Fibroblast of lung (primary cell): ENCODE measurements around the gene YARS2. TPM values are rescaled to one million over a fixed set of nuclear protein-coding genes. Genes with fewer than 3 reads are reported as not detected.

ENCODE experiments used
- DNase-seq, 2 donors: peaks; one replicate each; pipeline versions ENCODE4 v3.0.0 to v3.0.0-alpha.2; 2010; ENCODE audit warnings: low read depth in 2 of 2
- H2AFZ ChIP-seq: 2 replicates; pipeline ENCODE4 v1.5.1; 2012; ENCODE audit warnings: low read length, control low read depth, inconsistent platforms
- H3K27ac ChIP-seq: 2 replicates; pipeline ENCODE4 v1.5.1; 2011; ENCODE audit warnings: low read length, control low read depth; ENCODE audit not compliant: insufficient read depth
- H3K27me3 ChIP-seq: 2 replicates; pipeline ENCODE4 v1.5.1; 2011; ENCODE audit warnings: mild to moderate bottlenecking, low read length; ENCODE audit not compliant: control insufficient read depth, insufficient read depth
- H3K36me3 ChIP-seq: 2 replicates; pipeline ENCODE4 v1.5.1; 2011; ENCODE audit warnings: low read length; ENCODE audit not compliant: control insufficient read depth, insufficient read depth
- H3K4me1 ChIP-seq: 2 replicates; pipeline ENCODE4 v1.5.1; 2011; ENCODE audit warnings: low read length; ENCODE audit not compliant: control insufficient read depth, insufficient read depth; ENCODE audit errors: extremely low read depth
- H3K4me2 ChIP-seq: 2 replicates; pipeline ENCODE4 v1.5.1; 2011; ENCODE audit warnings: low read length, control low read depth; ENCODE audit not compliant: insufficient read depth; ENCODE audit errors: extremely low read depth
- H3K4me3 ChIP-seq, 4 experiments: fragments of 200-600 bp in 1 of 4; sonication (generic) in 1 of 4; replicated peaks in 1 of 4; 2 replicates each; pipeline ENCODE4 v1.5.1; 2011 to 2016; ENCODE audit warnings: low read length in 4 of 4, low read depth in 3 of 4, mild to moderate bottlenecking in 3 of 4, control low read depth in 2 of 4, inconsistent platforms in 1 of 4, mixed read lengths in 1 of 4; ENCODE audit not compliant: insufficient read depth in 1 of 4; ENCODE audit errors: control extremely low read depth in 1 of 4
- H3K79me2 ChIP-seq: 2 replicates; pipeline ENCODE4 v1.5.1; 2012; ENCODE audit warnings: mild to moderate bottlenecking, low read length, inconsistent platforms; ENCODE audit not compliant: control insufficient read depth, insufficient read depth
- H3K9ac ChIP-seq: 2 replicates; pipeline ENCODE4 v1.5.1; 2011; ENCODE audit warnings: mild to moderate bottlenecking, low read length, control low read depth; ENCODE audit not compliant: insufficient read depth
- H3K9me3 ChIP-seq: 2 replicates; pipeline ENCODE4 v1.5.1; 2012; ENCODE audit warnings: low read depth, low read length; ENCODE audit not compliant: control insufficient read depth, insufficient read depth
- H4K20me1 ChIP-seq: 2 replicates; pipeline ENCODE4 v1.5.1; 2011; ENCODE audit warnings: low read length; ENCODE audit not compliant: control insufficient read depth, insufficient read depth; ENCODE audit errors: extremely low read depth
- CTCF ChIP-seq, 2 donors: IDR thresholded peaks in 1 of 2; conservative IDR thresholded peaks in 1 of 2; 1 replicate in 1 of 2; 2 replicates in 1 of 2; pipeline ENCODE4 v1.5.1; 2011 to 2012; ENCODE audit warnings: low read length in 2 of 2, control low read depth in 1 of 2, inconsistent platforms in 1 of 2, low read depth in 1 of 2, mild to moderate bottlenecking in 1 of 2
- EZH2 ChIP-seq: IDR thresholded peaks from 2 replicates; pipeline ENCODE4 v1.5.1; 2012; ENCODE audit warnings: low read length, control low read depth, mild to moderate bottlenecking; ENCODE audit errors: missing control alignments
- polyA plus RNA-seq, 2 donors: library from polyadenylated mRNA; depleted of rRNA in 1 of 2; stranded (reverse) in 1 of 2; unstranded in 1 of 2; fragments of >200 nt; gene quantifications; 2 replicates each; pipeline ENCODE4 v1.2.1, GENCODE V29; 2011 to 2012; ENCODE audit warnings: missing spikeins in 1 of 2
- total RNA-seq: library from RNA; depleted of rRNA; stranded (reverse); fragments of >200 nt; gene quantifications from 2 replicates; pipeline ENCODE4 v1.2.1, GENCODE V29; 2014

The YARS2 gene
- total and polyA plus RNA-seq, 2 donors (not counting 1 experiment from before 2014, with no cell fraction given): 17.8 to 27.1 TPM

DNA sequence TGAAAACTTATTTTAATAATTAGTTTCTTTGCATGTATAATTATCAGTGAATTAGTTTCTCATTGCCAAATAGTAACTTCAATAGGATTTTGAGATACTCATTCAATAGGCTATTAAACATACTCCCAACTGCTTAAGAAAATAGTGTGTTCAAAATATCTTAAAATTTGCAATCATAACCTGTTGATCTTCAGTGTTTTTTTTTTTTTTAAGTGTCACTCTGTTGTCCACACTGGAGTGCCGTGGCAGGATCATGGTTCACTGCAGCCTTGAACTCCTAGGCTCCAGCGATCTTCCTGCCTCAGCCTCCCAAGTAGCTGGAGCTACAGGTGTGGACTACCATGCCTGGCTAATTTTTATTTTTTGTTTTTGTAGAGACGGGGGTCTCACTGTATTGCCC is 1.5 kb upstream of the YARS2 start:
- no peak overlapping the region for H2AFZ ChIP-seq
- H3K4me3 ChIP-seq: no peak overlapping the region

GRCh38 chr12:32756476-32757066 is 874 bp upstream of the YARS2 start:
- peak in 1 of 2 donors; percentile 8 for DNase-seq
- Histone ChIP-seq H3K27me3 (no peaks in the 10 kb centered on the region), H3K36me3 (peaks cover 3% of the 10 kb centered on the region), H3K9me3 (no peaks in the 10 kb centered on the region), H3K4me3 (peak overlapping the region in 2 of 4 experiments; percentile 96 to 100), H3K9ac (no peak overlapping the region), H3K4me2 (peak overlapping the region; percentile 99), H2AFZ (peak overlapping the region; percentile 54), H3K79me2 (peaks cover 18% of the 10 kb centered on the region), H3K4me1 (peaks cover 2% of the 10 kb centered on the region), H4K20me1 (no peaks in the 10 kb centered on the region), H3K27ac (no peak overlapping the region)
- no peak for TF ChIP-seq CTCF (conservative IDR thresholded peaks at IDR 0.05 in 1 of 2, IDR thresholded peaks at IDR 0.05 in 1 of 2; ENCODE audit: low read depth in 1 of 2, low read length in 2 of 2)
- TF ChIP-seq EZH2: no peak

More for the DNA sequence above, 1.5 kb upstream of the YARS2 start:
- Histone ChIP-seq H4K20me1 (no peaks in the 10 kb centered on the region), H3K79me2 (peaks cover 16% of the 10 kb centered on the region), H3K9me3 (no peaks in the 10 kb centered on the region), H3K9ac (no peak overlapping the region), H3K4me2 (no peak overlapping the region), H3K36me3 (no peaks in the 10 kb centered on the region), H3K27ac (no peak overlapping the region), H3K27me3 (no peaks in the 10 kb centered on the region), H3K4me1 (peaks cover 2% of the 10 kb centered on the region)
- no peak for DNase-seq
- TF ChIP-seq EZH2 (no peak), CTCF (conservative IDR thresholded peaks at IDR 0.05 in 1 of 2, IDR thresholded peaks at IDR 0.05 in 1 of 2; ENCODE audit: low read depth in 1 of 2, low read length in 2 of 2) (no peak)

DNA sequence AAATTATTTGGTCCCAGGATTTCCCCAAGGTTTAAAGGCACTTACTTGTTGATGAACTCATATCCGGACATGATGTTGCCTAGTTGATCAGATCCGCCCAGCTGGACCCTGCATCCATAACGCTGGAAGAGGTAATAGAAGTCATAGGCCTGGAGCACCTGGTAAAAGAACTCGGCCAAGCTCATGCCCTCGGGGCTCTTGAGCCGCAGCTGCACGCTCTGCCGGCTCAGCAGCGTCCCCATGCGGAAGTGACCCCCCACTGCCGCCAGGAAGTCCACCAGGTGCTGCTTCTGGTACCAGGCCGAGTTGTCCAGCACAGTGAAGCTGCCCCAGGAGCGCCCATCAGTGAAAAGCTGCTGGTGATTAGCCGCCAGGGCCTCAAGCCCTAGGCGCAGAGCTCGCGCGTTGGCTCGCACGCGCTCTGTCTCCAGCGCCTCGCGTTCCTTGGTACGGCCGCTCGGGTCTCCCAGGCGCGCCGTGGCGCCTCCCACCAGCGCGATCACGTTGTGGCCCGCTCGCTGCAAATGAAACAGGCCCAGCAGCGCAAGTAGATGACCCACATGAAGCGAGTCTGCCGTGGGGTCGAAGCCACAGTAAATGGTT is 545 bp downstream of the YARS2 start:
- peaks cover 18% of the 10 kb centered on the region for H3K79me2 ChIP-seq
- H3K27me3 ChIP-seq: no peaks in the 10 kb centered on the region
- peaks cover 3% of the 10 kb centered on the region for H3K36me3 ChIP-seq

More for the DNA sequence above, 545 bp downstream of the YARS2 start:
- H2AFZ ChIP-seq: peak overlapping the region; percentile 90
- H3K4me2 ChIP-seq: peak overlapping the region; percentile 99
- peaks cover 2% of the 10 kb centered on the region for H3K4me1 ChIP-seq
- DNase-seq: peak; percentile 77 to 82
- H3K27ac ChIP-seq: peak overlapping the region; percentile 93
- peak; percentile 67 to 80 for TF ChIP-seq CTCF (conservative IDR thresholded peaks at IDR 0.05 in 1 of 2, IDR thresholded peaks at IDR 0.05 in 1 of 2; ENCODE audit: low read depth in 1 of 2, low read length in 2 of 2)
- no peak for TF ChIP-seq EZH2
- H3K9ac ChIP-seq: peak overlapping the region; percentile 90
- H3K4me3 ChIP-seq: peak overlapping the region; percentile 83 to 100 (median 96)
- H3K9me3 ChIP-seq: no peaks in the 10 kb centered on the region
- no peaks in the 10 kb centered on the region for H4K20me1 ChIP-seq
